Suprapubic skin (tissue), 4 donors: ENCODE results near the gene DGCR2. TPM values are rescaled to one million over a fixed set of nuclear protein-coding genes. Genes with fewer than 3 reads are reported as not detected.

Experiments used
- DNase-seq, 2 donors: peaks; one replicate each; pipeline ENCODE4 v3.0.0-alpha.2; 2019; ENCODE audit warnings: low spot score in 2 of 2
- H3K27ac ChIP-seq: fragments of 200-600 bp; sonication (generic); one replicate; pipeline ENCODE4 v1.5.1; 2019
- H3K27me3 ChIP-seq: fragments of 200-600 bp; sonication (generic); one replicate; pipeline ENCODE4 v1.5.1; 2019
- H3K36me3 ChIP-seq: fragments of 200-600 bp; sonication (generic); one replicate; pipeline ENCODE4 v1.5.1; 2019
- H3K4me1 ChIP-seq: fragments of 200-600 bp; sonication (generic); one replicate; pipeline ENCODE4 v1.5.1; 2019
- H3K4me3 ChIP-seq: fragments of 200-600 bp; sonication (generic); one replicate; pipeline ENCODE4 v1.5.1; 2019; ENCODE audit warnings: mild to moderate bottlenecking
- H3K9me3 ChIP-seq: fragments of 200-600 bp; sonication (generic); one replicate; pipeline ENCODE4 v1.5.1; 2019
- EP300 ChIP-seq: sonication (generic); formaldehyde crosslinking; IDR thresholded peaks from one replicate; pipeline ENCODE4 v1.6.1; 2017; ENCODE audit warnings: antibody characterized with exemption
- POLR2A ChIP-seq, 2 donors: fragments of 450-650 bp; IDR thresholded peaks; one replicate each; pipeline ENCODE4 v1.6.1; 2017; ENCODE audit warnings: antibody characterized with exemption in 2 of 2, mild to moderate bottlenecking in 2 of 2, moderate library complexity in 2 of 2
- POLR2AphosphoS5 ChIP-seq, 3 donors: sonication (generic); formaldehyde crosslinking; IDR thresholded peaks; one replicate each; pipeline ENCODE4 v1.6.1; 2017; ENCODE audit warnings: antibody characterized with exemption in 3 of 3
- WGBS: methylation state at CpG from one replicate; pipeline ENCODE4 v1.1.5; 2018; 5-methylcytosine and 5-hydroxymethylcytosine counted together
- total RNA-seq, 4 donors: library from RNA; depleted of rRNA; stranded (reverse); fragments of >200 nt; gene quantifications; one replicate each; pipeline ENCODE4 v1.1.0, GENCODE V29; 2016
- TF ChIP-seq, protein P1 (sequence below), 2 donors: fragments of 200-600 bp in 1 of 2; fragments of 450-650 bp in 1 of 2; sonication (generic) in 1 of 2; IDR thresholded peaks; one replicate each; pipeline ENCODE4 v1.5.1; 2016 to 2019; ENCODE audit warnings: antibody characterized with exemption in 2 of 2, mild to moderate bottlenecking in 1 of 2, moderate library complexity in 1 of 2

The DGCR2 gene
- total RNA-seq, 4 donors from 2014 or later = 115 to 172 (median 130) TPM

- Histone ChIP-seq H3K36me3 (peaks cover 88% of the 10 kb centered on the region), H3K9me3 (no peaks in the 10 kb centered on the region), H3K27me3 (no peaks in the 10 kb centered on the region), H3K4me3 (no peak overlapping the region), H3K27ac (peak overlapping the region; percentile 12), H3K4me1 (peaks cover 17% of the 10 kb centered on the region)
- WGBS = 74% methylated on average over 11 of the region's 11 CpGs
- DNase-seq = peak in 1 of 2 donors; percentile 66
- TF ChIP-seq EP300 = no peak
- TF ChIP-seq POLR2A (IDR thresholded peaks at IDR 0.05) = no peak
- TF ChIP-seq POLR2AphosphoS5 (IDR thresholded peaks at IDR 0.05) = no peak
- TF ChIP-seq, protein P1, sequence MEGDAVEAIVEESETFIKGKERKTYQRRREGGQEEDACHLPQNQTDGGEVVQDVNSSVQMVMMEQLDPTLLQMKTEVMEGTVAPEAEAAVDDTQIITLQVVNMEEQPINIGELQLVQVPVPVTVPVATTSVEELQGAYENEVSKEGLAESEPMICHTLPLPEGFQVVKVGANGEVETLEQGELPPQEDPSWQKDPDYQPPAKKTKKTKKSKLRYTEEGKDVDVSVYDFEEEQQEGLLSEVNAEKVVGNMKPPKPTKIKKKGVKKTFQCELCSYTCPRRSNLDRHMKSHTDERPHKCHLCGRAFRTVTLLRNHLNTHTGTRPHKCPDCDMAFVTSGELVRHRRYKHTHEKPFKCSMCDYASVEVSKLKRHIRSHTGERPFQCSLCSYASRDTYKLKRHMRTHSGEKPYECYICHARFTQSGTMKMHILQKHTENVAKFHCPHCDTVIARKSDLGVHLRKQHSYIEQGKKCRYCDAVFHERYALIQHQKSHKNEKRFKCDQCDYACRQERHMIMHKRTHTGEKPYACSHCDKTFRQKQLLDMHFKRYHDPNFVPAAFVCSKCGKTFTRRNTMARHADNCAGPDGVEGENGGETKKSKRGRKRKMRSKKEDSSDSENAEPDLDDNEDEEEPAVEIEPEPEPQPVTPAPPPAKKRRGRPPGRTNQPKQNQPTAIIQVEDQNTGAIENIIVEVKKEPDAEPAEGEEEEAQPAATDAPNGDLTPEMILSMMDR (IDR thresholded peaks at IDR 0.05) = no peak
Measured at GRCh38 chr22:19066531-19067271, 55.5 kb downstream of the DGCR2 start.

GRCh38 chr22:19065929-19066328 is 56.3 kb downstream of the DGCR2 start:
- Histone ChIP-seq H3K36me3 (peaks cover 92% of the 10 kb centered on the region), H3K4me1 (peaks cover 16% of the 10 kb centered on the region), H3K27ac (no peak overlapping the region), H3K9me3 (no peaks in the 10 kb centered on the region), H3K4me3 (no peak overlapping the region), H3K27me3 (no peaks in the 10 kb centered on the region)
- 96% methylated on average over 5 of the region's 5 CpGs for WGBS
- peak in 1 of 2 donors; percentile 23 for DNase-seq
- TF ChIP-seq, protein P1 (IDR thresholded peaks at IDR 0.05) = no peak
- no peak for TF ChIP-seq POLR2A (IDR thresholded peaks at IDR 0.05)
- no peak for TF ChIP-seq POLR2AphosphoS5 (IDR thresholded peaks at IDR 0.05)
- TF ChIP-seq EP300 = no peak

- H3K27me3 ChIP-seq = no peaks in the 10 kb centered on the region
- H3K4me1 ChIP-seq = peaks cover 11% of the 10 kb centered on the region
- peak in 1 of 2 donors; percentile 47 for DNase-seq
- H3K4me3 ChIP-seq = no peak overlapping the region
- TF ChIP-seq POLR2A (IDR thresholded peaks at IDR 0.05) = no peak
- no peak for TF ChIP-seq POLR2AphosphoS5 (IDR thresholded peaks at IDR 0.05)
- TF ChIP-seq, protein P1 (IDR thresholded peaks at IDR 0.05) = no peak
- TF ChIP-seq EP300 = no peak
- H3K36me3 ChIP-seq = peaks cover 95% of the 10 kb centered on the region
- no peaks in the 10 kb centered on the region for H3K9me3 ChIP-seq
- WGBS = 72% methylated on average over 8 of the region's 8 CpGs
- no peak overlapping the region for H3K27ac ChIP-seq
Measured at GRCh38 chr22:19065298-19065859, 56.8 kb downstream of the DGCR2 start.

GRCh38 chr22:19064354-19065054 is 57.7 kb downstream of the DGCR2 start:
- TF ChIP-seq POLR2AphosphoS5 (IDR thresholded peaks at IDR 0.05) (no peak), EP300 (no peak), POLR2A (IDR thresholded peaks at IDR 0.05) (no peak)
- TF ChIP-seq, protein P1 (IDR thresholded peaks at IDR 0.05) = no peak
- Histone ChIP-seq H3K9me3 (no peaks in the 10 kb centered on the region), H3K4me1 (peaks cover 8% of the 10 kb centered on the region), H3K4me3 (no peak overlapping the region), H3K27ac (no peak overlapping the region), H3K36me3 (peaks cover 97% of the 10 kb centered on the region), H3K27me3 (no peaks in the 10 kb centered on the region)
- 93% methylated on average over 13 of the region's 19 CpGs for WGBS
- DNase-seq = peak in 1 of 2 donors; percentile 70
